Hepatic stellate cell (primary cell): Measurements from ENCODE around the gene MAPKAPK3.
A peak's percentile ranks its signal among the peaks of the same experiment; 100 is the strongest.

ENCODE experiments used
- DNase-seq: peaks from one replicate; pipeline ENCODE4 v3.0.0; 2011; ENCODE audit warnings: low spot score

The MAPKAPK3 gene

GRCh38 chr3:50587806-50588758, 28.9 kb upstream of the MAPKAPK3 start:
- no peak for DNase-seq

- no peak for DNase-seq
Measured at GRCh38 chr3:50588759-50589433, 28.1 kb upstream of the MAPKAPK3 start.

- DNase-seq, result no peak
Measured at GRCh38 chr3:50591196-50591741, 25.7 kb upstream of the MAPKAPK3 start.

GRCh38 chr3:50592568-50592967, 24.4 kb upstream of the MAPKAPK3 start:
- DNase-seq, result no peak

GRCh38 chr3:50594253-50594785, 22.6 kb upstream of the MAPKAPK3 start:
- no peak for DNase-seq

- DNase-seq, result no peak
Measured at GRCh38 chr3:50599115-50599715, 17.7 kb upstream of the MAPKAPK3 start.

- no peak for DNase-seq
Measured at GRCh38 chr3:50599716-50600118, 17.2 kb upstream of the MAPKAPK3 start.

- no peak for DNase-seq
Measured at GRCh38 chr3:50600141-50600753, 16.7 kb upstream of the MAPKAPK3 start.

GRCh38 chr3:50600841-50601591, 15.9 kb upstream of the MAPKAPK3 start:
- DNase-seq, result peak; percentile 95

- DNase-seq, result no peak
Measured at GRCh38 chr3:50602595-50603191, 14.3 kb upstream of the MAPKAPK3 start.

GRCh38 chr3:50603261-50604109, 13.5 kb upstream of the MAPKAPK3 start:
- DNase-seq, result no peak

GRCh38 chr3:50604110-50604621, 12.8 kb upstream of the MAPKAPK3 start:
- DNase-seq, result no peak

- DNase-seq, result no peak
Measured at GRCh38 chr3:50604628-50605588, 12.0 kb upstream of the MAPKAPK3 start.

- no peak for DNase-seq
Measured at GRCh38 chr3:50605901-50606326, 11.0 kb upstream of the MAPKAPK3 start.

- DNase-seq, result no peak
Measured at GRCh38 chr3:50606596-50606995, 10.4 kb upstream of the MAPKAPK3 start.

GRCh38 chr3:50607271-50608091, 9.5 kb upstream of the MAPKAPK3 start:
- DNase-seq, result no peak

- DNase-seq, result no peak
Measured at GRCh38 chr3:50608278-50608677, 8.7 kb upstream of the MAPKAPK3 start.
